ENCODE results near the gene C2orf80.
"Not testable (repeated sequence)": the region's sequence is repeated elsewhere in the genome, so short reads cannot be mapped to it uniquely, and the experiment has no call there.

Gene C2orf80

DNA sequence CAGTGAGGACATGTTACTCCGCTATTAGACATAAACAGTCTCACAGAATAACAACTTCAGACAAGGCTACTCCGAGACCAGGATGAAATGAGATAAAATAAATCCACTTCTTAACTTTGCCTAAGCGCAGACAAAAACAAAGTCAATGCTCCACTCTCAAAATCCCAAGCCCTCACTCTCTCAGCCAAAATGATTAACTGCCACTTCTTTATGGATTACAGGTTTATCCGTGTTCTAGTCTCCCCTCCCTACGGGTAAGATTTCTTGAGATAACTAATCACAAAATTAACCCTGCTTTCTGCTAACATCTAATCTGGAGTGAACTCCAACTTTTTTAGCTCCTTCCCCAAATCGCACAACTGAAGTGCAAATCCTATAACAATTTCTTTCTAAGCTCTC lies 59.1 kb downstream of the C2orf80 start:
- DNase-seq = no peak

DNA sequence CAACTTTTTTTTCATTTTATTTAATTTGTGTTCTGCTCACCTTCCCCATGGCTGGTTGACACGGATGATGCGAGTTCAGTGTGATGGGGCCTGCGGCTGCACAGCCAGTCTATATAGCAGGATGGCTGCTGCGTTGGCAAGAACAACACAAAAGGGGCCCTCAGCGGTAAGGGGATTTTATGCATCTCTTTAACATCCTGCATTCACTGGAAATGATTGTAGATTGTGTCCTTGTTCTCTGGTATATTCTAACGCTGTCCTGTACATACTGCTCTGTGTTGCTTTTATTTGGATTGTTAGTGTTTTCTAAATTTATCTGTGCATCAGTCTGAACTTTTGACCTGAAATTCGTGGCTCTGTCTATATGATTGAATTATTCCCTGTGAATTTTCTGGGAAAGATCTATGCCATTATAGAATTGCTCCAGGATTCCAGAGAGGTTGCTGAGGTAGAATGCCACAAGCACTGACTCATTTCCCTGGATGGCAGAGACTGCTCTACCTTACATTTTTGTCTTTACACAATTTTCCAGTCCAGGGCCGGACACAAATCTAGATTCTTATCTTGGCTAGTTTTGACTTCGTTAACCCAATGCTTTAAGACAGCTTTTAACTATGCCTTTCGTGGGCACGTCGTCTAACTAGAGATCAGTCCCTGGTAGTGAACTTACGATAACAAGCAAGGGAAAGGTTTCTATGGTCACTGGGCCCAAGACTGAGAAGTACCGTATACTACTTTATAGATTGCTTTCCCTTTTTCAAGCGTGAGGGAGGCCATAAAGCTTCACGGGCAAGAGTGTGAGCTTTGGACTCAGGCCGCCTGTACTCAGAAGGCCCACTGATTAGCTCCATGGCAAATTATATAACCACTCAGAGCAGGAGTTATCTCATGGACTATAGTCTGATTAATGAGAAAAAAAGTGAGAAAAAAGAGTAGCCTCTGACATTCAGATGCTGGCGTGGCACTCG lies 59.8 kb downstream of the C2orf80 start, which contains the start of gene CRYGC:
Gene CRYGC, minus strand, starts transcription at position 85 of the 968 bp plus-strand sequence. Its CDS starts 36 bp downstream, at position 49.
- no peak for DNase-seq

DNA sequence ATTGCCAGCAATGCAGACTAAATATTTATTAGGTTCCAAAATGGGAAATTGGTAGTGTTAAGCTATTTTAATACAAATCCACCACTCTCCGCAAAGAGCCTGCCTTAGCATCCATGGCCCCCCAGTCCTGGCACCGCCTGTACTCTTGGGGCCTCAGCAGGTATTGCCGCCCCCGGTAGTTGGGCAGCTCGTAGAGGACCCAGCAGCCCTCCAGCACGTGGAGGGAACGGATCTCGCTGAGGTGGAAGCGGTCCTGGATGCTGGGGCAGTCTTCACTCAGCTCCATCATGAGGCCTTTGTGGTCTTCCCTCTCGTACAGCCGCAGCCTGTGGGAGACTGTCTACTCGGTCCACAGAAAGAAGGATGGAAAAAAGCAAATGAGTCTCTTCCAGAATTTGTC lies 61.7 kb downstream of the C2orf80 start:
- no peak for DNase-seq

DNA sequence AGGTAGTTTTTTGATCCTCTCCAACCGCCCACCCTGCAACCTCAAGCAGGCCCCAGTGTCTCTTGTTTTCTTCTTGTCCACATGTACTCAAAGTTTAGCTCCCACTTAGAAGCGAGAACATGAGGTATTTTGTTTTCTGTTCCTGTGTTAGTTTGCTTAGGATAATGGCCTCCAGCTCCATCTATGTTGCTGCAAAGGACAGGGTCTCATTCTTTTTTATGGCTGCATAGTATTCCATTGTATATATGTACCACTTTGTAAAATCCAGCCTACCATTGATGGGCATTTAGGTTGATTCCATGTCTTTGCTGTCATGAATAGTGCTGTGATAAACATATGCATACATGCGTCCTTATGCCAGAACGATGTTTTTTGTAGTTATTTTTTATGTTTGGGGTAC lies 62.7 kb downstream of the C2orf80 start:
- DNase-seq = no peak

DNA sequence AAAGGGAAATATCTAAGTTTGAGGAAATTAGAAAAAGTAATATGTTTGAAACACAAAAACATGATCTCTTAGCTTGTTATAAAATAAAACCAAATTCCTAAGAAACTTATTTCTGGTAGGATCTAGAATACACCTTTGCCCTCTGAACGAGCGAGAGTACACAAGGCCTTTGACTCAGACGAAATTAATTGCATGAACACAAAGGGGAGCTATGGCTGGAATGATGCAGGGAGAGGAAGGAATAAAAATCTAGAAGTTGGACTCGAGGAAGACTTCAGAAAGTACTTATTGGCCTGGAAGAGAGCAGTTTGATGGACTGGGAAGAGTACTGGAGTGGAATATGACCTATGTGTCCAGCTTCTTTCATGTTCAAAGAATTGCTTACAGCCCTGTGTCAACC lies 64.6 kb downstream of the C2orf80 start:
- no peak for DNase-seq

DNA sequence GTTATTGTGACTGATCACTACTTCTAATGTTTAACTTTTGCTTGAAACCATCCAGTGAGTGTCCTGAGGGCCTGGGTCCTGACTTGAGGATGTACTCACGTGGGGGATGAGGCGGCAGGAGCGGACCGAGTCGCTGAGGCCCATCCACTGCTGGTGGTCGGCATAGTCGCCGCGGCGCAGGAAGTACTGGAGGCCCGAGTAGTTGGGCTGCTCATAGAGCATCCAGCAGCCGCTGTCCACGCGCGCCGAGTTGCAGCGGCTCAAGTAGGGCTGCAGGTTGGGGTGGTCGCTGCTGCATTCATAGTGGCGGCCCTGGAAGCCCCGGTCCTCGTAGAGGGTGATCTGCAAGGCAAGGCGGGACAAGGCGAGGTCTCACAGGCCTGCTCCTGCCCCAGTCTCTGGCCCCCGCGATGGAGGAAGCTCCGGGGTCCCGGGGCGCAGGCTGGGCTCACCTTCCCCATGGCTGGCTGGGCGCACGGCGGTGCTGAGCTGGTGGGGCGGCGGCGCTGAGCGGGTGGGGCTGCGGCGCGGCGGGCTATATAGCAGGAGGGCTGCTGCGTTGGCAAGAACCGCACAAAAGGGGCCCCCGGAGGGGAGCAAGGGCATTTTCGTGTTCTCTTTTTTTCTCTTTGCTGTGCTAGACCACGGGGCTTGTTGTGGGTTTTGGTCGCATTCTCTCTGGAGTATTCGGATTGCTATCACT lies 65.7 kb downstream of the C2orf80 start, which contains the start of gene CRYGD:
Gene CRYGD, minus strand, starts transcription at position 512 of the 703 bp plus-strand sequence. Its CDS starts 51 bp downstream, at position 461.
- not testable (repeated sequence) for DNase-seq

DNA sequence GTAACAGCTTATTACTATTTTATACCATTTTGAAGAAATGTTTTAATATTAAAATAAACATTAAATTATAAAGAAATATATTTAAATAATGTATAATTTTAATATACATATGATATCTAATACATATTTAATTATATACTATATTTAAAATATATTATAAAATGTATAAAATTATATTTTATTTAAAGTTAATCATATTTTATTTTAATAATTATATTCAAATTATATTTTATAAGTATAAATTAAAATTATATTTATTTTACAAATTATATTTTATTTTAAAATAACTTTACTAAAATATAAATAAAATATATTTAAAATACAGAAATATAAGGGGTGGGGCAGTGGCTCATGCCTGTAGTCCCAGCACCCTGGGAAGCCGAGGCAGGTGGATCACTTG lies 67.6 kb downstream of the C2orf80 start:
- no peak for DNase-seq

DNA sequence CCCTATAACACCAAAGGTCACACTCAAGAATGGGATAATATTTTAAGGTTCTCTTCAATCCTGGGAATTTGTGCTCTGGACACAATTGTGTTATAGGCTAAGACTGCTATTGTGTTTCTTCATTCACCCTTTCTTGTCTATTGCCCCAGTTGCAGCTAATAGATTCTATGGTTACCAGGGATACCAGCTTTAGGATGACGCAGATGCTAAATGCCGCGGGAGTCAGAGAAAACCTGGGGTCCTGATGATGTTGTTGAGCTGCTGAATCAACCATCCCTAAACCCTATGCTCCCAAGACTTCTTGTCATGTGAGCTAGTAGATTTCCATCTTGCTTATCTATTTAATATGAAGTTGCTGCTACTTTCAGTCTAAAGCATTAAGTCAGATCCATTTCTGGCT lies 70.9 kb downstream of the C2orf80 start:
- no peak for DNase-seq

DNA sequence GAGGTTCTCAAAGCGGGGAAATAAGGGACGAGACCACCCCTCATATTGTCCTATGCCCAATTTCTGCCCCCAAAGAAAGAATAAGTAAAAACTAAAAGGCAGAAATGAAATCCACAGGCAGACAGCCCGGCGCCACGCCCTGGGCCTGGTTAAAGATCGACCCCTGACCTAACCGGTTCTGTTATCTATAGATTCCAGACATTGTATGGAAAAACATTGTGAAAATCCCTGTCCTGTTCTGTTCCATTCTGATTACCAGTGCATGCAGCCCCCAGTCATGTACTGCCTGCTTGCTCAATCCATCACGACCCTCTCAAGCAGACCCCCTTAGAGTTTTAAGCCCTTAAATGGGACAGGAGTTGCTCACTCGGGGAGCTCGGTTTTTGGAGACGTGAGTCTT lies 72.4 kb downstream of the C2orf80 start:
- not testable (repeated sequence) for DNase-seq

Measured in NK-92 treated with Interleukin-12 subunit alpha and Interleukin-12 subunit beta, amount 100 ng/mL, for 24 hours (cell line).